ENCODE data around the gene TRIO. TPM values are rescaled to one million over a fixed set of nuclear protein-coding genes. Genes with fewer than 3 reads are reported as not detected.

The TRIO gene
- total RNA-seq, 2 experiments from 2014 or later: 6.0 to 6.6 TPM

DNA sequence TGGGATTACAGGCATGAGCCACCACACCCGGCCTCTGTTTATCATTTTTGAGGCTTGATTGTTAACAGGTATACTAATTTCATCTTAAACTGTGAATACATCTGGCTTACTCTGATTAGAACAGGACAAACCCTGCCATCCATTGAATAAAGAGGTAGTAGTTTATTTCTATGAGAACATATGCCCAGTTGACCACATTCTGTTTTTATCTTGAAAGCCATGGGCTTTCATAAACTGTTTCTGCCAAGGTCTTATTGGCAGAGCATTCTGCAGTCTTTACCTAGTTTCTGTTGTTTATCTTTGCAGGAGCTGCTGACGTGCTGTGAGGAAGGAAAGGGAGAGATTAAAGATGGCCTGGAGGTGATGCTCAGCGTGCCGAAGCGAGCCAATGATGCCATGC, 253.6 kb downstream of the TRIO start:
- DNase-seq: no peak
- H3K27ac Mint-ChIP-seq: no peak overlapping the region
- POLR2A ChIA-PET: no interaction called here
- CTCF ChIA-PET: interaction anchor here (0.6 to 4.0 kb wide), 5 partner anchors 10 to 251 kb away, joined by 3 to 26 read pairs (median 3); no protein-coding TSS in a partner anchor
- H3K4me3 Mint-ChIP-seq: no peak overlapping the region
- no peaks in the 10 kb centered on the region for H3K9me3 Mint-ChIP-seq
- peaks cover 12% of the 10 kb centered on the region for H3K4me1 Mint-ChIP-seq (ENCODE audit: low read depth)
- intact Hi-C loops (cut with micrococcal nuclease): no loop called here
- H3K36me3 Mint-ChIP-seq: no peaks in the 10 kb centered on the region
- no peaks in the 10 kb centered on the region for H3K27me3 Mint-ChIP-seq

DNA sequence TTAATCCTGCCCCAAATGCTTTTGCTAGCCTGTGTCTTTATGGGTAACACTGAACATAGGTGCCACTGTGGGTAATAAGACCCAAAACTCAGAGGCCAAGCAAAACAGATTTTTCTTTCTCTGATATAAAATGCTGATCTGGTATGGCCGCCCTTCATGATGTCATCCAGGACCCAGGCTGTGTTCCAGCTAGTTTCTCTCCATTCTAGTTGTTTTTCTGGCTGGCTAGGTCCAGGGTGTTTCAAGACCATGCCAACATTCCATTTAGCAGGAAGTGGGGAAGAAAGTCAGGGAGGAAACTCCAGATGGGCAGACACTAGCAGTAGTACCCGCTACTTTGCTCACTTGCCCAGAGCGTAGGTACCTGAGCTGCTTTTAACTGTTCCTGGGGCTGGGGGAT, 254.6 kb downstream of the TRIO start:
- H3K36me3 Mint-ChIP-seq: no peaks in the 10 kb centered on the region
- H3K27ac Mint-ChIP-seq: no peak overlapping the region
- intact Hi-C loops (cut with micrococcal nuclease): loop anchor here (2.0 kb wide), 2 partner anchors 45 to 185 kb away; no protein-coding TSS in a partner anchor
- no peak for DNase-seq
- peaks cover 13% of the 10 kb centered on the region for H3K4me1 Mint-ChIP-seq (ENCODE audit: low read depth)
- H3K4me3 Mint-ChIP-seq: no peak overlapping the region
- ChIA-PET POLR2A (no interaction called here), CTCF (interaction anchor here (0.8 to 1.5 kb wide), 5 partner anchors 11 to 251 kb away, joined by 3 to 16 read pairs (median 3); no protein-coding TSS in a partner anchor)
- H3K9me3 Mint-ChIP-seq: peaks cover 2% of the 10 kb centered on the region
- H3K27me3 Mint-ChIP-seq: no peaks in the 10 kb centered on the region

DNA sequence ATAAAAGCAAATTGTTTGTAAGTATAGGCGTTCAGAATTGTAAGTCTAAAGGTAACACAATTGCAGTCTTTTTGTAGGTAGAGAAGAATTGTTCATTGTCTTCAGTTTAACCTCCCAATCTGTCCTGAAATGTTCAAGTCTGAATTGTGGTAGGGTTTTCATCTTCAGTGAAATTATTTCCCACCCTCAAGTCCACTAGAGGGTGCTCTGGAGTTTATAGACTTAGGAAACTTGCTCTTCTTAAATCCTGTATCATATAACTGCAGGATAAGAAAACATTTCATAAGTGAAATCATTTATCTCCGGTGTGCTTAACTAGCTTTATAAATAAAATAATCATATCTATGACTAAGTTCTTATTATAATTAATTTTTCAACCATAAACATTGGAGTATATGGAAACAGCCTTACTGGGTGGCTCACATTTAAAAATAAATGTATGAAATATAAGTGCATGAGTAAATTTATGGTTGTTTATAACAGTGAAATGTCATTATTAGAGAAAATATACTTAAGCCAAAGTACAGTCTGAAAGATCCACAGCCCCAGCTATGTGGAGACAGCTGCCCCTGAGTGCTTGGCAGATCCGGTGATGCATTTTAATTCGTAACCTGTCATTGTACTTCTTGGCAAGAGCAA, 256.0 kb downstream of the TRIO start:
- Mint-ChIP-seq H3K9me3 (peaks cover 3% of the 10 kb centered on the region), H3K27ac (no peak overlapping the region), H3K4me1 (ENCODE audit: low read depth) (peaks cover 13% of the 10 kb centered on the region), H3K27me3 (no peaks in the 10 kb centered on the region), H3K36me3 (no peaks in the 10 kb centered on the region), H3K4me3 (no peak overlapping the region)
- no peak for DNase-seq
- intact Hi-C loops (cut with micrococcal nuclease): loop anchor here (1.0 to 2.0 kb wide), 3 partner anchors 46 to 249 kb away; no protein-coding TSS in a partner anchor
- ChIA-PET CTCF (interaction anchor here (0.6 to 3.8 kb wide), 16 partner anchors 9 to 249 kb away, joined by 3 to 80 read pairs (median 4); no protein-coding TSS in a partner anchor), POLR2A (interaction anchor here (1.4 kb wide), 1 partner anchor 249 kb away, joined by 3 read pairs; no protein-coding TSS in a partner anchor)

DNA sequence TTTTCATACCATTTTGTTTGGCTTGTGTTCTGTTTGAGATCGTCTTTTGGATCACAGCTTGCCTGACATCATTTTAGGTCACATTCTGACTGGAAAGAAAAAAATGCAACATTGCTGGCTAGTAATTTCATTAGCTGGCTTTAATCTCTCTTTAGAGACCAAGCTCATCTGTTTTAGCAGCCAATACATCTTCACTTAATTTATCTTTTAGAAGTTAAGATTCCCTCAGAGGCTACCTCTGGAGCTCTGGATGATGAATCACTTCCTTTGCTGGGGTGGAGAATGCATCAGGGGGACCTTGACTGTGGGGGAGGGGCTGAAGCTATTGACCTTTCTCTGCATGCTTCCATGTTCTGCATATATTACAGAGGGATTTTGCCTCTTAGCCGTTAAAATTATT, 256.9 kb downstream of the TRIO start:
- Mint-ChIP-seq H3K27ac (no peak overlapping the region), H3K9me3 (peaks cover 3% of the 10 kb centered on the region), H3K27me3 (no peaks in the 10 kb centered on the region), H3K4me1 (ENCODE audit: low read depth) (peaks cover 13% of the 10 kb centered on the region), H3K4me3 (no peak overlapping the region), H3K36me3 (no peaks in the 10 kb centered on the region)
- POLR2A ChIA-PET: interaction anchor here (1.4 kb wide), 1 partner anchor 248 kb away, joined by 3 read pairs; no protein-coding TSS in a partner anchor
- intact Hi-C loops (cut with micrococcal nuclease): no loop called here
- no peak for DNase-seq
- CTCF ChIA-PET: interaction anchor here (0.6 to 3.8 kb wide), 17 partner anchors 10 to 248 kb away, joined by 3 to 80 read pairs (median 4); no protein-coding TSS in a partner anchor

DNA sequence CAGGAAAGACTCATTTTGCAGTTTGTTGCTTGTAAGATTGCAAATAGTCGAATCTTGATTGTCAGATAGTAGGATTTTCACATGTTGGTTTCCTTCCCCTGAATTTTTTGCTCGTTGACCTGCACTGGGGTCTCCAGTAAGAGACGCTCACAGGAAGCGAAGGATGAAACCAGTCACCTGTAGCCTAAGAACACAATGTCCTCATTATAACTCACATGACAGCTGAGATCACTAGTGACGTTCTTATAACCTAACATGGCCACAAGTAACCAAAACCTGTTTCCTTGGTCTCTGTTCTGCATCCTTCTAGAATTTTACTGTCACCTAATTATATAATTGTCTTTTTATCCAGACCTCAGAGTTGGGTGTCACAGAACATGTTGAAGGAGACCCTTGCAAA, 257.5 kb downstream of the TRIO start:
- H3K27ac Mint-ChIP-seq: no peak overlapping the region
- no peak overlapping the region for H3K4me3 Mint-ChIP-seq
- no peaks in the 10 kb centered on the region for H3K36me3 Mint-ChIP-seq
- peaks cover 3% of the 10 kb centered on the region for H3K9me3 Mint-ChIP-seq
- peaks cover 13% of the 10 kb centered on the region for H3K4me1 Mint-ChIP-seq (ENCODE audit: low read depth)
- H3K27me3 Mint-ChIP-seq: peaks cover 2% of the 10 kb centered on the region
- POLR2A ChIA-PET: no interaction called here
- intact Hi-C loops (cut with micrococcal nuclease): no loop called here
- CTCF ChIA-PET: interaction anchor here (0.6 to 3.8 kb wide), 16 partner anchors 11 to 248 kb away, joined by 3 to 80 read pairs (median 4); no protein-coding TSS in a partner anchor
- no peak for DNase-seq

DNA sequence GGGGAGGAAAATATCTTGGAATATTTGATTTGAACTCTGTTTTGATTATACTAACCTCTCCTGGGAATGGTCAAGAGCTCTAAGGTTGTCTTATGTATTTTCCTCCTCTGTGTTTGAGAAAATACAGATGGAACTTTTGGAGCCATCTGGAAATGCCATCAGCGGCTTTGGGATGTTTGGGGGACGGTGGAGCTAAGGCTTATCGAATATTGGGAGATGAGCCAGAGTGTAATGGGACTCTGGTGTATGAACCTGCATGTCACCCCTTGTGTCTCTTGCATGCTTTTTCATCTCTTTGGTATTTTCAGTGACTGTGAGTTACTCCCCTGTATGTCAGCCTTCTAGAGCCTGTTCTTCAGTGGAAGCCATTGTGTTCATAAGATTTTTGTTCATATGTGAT, 258.5 kb downstream of the TRIO start:
- intact Hi-C loops (cut with micrococcal nuclease): no loop called here
- Mint-ChIP-seq H3K27ac (no peak overlapping the region), H3K36me3 (no peaks in the 10 kb centered on the region), H3K9me3 (peaks cover 3% of the 10 kb centered on the region), H3K27me3 (peaks cover 2% of the 10 kb centered on the region), H3K4me3 (no peak overlapping the region), H3K4me1 (ENCODE audit: low read depth) (peaks cover 13% of the 10 kb centered on the region)
- DNase-seq: no peak
- ChIA-PET POLR2A (no interaction called here), CTCF (interaction anchor here (0.6 to 3.8 kb wide), 3 partner anchors 14 to 1018 kb away, joined by 3 to 80 read pairs (median 3); no protein-coding TSS in a partner anchor)

DNA sequence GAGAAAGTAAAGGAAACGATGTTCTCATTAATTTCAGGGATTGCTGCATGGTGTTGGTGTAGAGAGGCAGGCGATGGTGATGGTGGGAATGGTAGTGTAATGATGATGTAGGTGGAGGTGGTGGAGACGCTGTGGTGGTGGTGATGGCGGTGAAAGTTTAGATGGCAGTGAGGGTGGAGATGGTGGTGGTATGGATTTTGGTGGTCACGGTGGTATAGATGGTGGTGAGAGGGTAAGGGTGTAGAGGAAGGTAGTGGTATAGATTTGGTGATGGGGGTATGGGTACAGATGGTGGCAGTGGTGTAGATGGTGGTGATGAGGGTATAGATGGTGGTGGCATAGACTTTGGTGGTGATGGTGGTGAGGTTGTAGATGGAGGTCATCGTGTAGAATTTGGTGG, 259.3 kb downstream of the TRIO start:
- CTCF ChIA-PET: interaction anchor here (1.6 to 3.8 kb wide), 2 partner anchors 15 to 246 kb away, joined by 3 to 80 read pairs; no protein-coding TSS in a partner anchor
- H3K27ac Mint-ChIP-seq: no peak overlapping the region
- peaks cover 13% of the 10 kb centered on the region for H3K4me1 Mint-ChIP-seq (ENCODE audit: low read depth)
- H3K36me3 Mint-ChIP-seq: no peaks in the 10 kb centered on the region
- peaks cover 2% of the 10 kb centered on the region for H3K27me3 Mint-ChIP-seq
- intact Hi-C loops (cut with micrococcal nuclease): no loop called here
- POLR2A ChIA-PET: no interaction called here
- no peak for DNase-seq
- peaks cover 3% of the 10 kb centered on the region for H3K9me3 Mint-ChIP-seq
- H3K4me3 Mint-ChIP-seq: no peak overlapping the region

DNA sequence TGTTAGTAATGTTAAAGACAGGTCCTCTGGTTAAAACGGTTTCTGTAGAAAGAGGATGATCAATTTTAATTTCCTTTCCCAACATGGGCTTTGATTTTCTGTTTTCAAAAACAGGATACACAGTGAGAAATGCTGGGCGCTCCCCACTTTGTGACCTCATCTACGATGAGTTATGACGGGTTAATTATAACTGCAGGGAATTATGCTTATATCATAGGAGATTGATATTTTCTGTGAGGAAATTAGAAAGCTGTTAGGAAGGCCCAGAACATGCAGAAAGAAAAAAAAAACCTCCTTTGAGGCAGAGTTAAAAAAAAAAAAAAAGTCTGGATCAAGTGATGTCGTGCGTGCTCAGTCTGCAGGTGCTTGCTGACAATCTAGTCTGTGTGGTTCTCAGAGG, 261.6 kb downstream of the TRIO start:
- DNase-seq: no peak
- ChIA-PET POLR2A (no interaction called here), CTCF (interaction anchor here (0.8 kb wide), 1 partner anchor 244 kb away, joined by 4 read pairs; no protein-coding TSS in a partner anchor)
- peaks cover 3% of the 10 kb centered on the region for H3K9me3 Mint-ChIP-seq
- intact Hi-C loops (cut with micrococcal nuclease): no loop called here
- H3K4me1 Mint-ChIP-seq (ENCODE audit: low read depth): peaks cover 13% of the 10 kb centered on the region
- no peak overlapping the region for H3K27ac Mint-ChIP-seq
- H3K4me3 Mint-ChIP-seq: no peak overlapping the region
- peaks cover 2% of the 10 kb centered on the region for H3K27me3 Mint-ChIP-seq
- no peaks in the 10 kb centered on the region for H3K36me3 Mint-ChIP-seq

DNA sequence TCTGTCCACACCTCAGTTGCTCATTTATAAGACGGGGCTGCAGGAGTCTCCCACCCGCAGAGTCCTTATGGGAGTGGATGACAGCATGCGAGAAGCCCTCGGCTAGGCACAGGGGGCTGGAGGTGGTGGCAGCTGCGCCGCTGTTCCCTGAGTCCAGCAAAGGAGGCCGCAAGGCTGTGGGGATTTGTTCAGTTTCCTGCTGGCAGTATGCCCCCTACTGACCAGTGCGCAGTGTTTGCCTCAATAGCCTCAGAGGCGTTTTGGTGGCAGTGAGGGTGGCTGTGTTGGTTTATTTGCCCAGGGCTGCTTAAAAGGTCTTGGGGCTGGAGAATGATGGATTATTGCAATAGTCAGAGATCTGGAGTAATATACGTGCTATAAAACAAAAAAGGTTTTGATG, 262.1 kb downstream of the TRIO start:
- H3K27me3 Mint-ChIP-seq: peaks cover 2% of the 10 kb centered on the region
- H3K27ac Mint-ChIP-seq: no peak overlapping the region
- DNase-seq: no peak
- CTCF ChIA-PET: interaction anchor here (0.8 kb wide), 1 partner anchor 243 kb away, joined by 4 read pairs; no protein-coding TSS in a partner anchor
- no peak overlapping the region for H3K4me3 Mint-ChIP-seq
- POLR2A ChIA-PET: no interaction called here
- no peaks in the 10 kb centered on the region for H3K36me3 Mint-ChIP-seq
- H3K9me3 Mint-ChIP-seq: peaks cover 3% of the 10 kb centered on the region
- intact Hi-C loops (cut with micrococcal nuclease): no loop called here
- peaks cover 8% of the 10 kb centered on the region for H3K4me1 Mint-ChIP-seq (ENCODE audit: low read depth)

DNA sequence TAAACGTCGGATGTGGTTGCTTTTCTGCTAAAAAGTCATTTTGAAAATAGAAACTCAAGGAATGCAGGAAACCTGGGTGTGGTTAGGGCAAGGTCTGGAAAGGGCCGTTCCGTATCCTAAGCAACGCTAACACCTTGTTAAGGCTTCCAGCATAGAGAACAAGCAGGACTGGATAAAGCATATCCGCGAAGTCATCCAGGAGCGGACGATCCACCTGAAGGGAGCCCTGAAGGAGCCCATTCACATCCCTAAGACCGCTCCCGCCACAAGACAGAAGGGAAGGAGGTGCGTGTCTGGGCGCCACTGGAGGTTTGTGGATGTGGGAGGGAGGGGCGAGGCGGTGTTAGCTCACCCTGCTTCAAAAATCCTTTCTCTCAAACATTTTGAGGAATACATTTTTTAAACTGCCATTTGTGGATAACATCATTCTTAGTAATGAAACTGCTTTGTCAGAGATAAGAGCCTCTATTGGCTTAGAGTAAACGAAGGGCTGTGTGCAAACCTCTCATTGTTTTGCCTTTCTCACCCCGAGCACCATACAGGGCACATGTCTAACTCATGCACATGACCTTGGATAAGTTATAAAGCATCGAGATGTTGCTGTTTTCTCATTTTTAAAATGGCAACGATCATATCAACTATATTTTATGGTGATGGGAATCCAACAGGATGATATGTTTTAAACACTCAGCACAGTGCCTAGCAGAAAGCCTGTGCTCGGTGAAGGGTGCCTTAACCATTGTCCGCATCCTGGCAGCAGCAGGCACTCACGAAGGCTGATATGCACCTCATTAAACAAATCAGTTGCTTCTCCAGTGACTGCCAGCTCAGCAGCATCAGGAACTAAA, 262.8 kb downstream of the TRIO start:
- H3K4me3 Mint-ChIP-seq: no peak overlapping the region
- H3K36me3 Mint-ChIP-seq: no peaks in the 10 kb centered on the region
- H3K27me3 Mint-ChIP-seq: peaks cover 2% of the 10 kb centered on the region
- H3K4me1 Mint-ChIP-seq (ENCODE audit: low read depth): peaks cover 7% of the 10 kb centered on the region
- peaks cover 3% of the 10 kb centered on the region for H3K9me3 Mint-ChIP-seq
- no peak overlapping the region for H3K27ac Mint-ChIP-seq
- intact Hi-C loops (cut with micrococcal nuclease): no loop called here
- ChIA-PET CTCF (no interaction called here), POLR2A (no interaction called here)
- DNase-seq: no peak

DNA sequence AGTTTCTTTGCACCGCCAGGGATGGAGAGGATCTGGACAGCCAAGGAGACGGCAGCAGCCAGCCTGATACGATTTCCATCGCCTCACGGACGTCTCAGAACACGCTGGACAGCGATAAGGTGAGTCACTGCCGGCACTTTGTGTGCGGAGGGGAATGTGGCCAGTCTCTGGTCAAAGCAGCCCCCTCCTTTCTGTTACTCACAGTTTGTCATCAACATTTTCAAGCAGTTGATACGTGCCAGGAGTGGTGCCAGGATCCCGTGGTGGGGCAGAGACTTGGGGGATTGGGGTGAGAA, 263.4 kb downstream of the TRIO start:
- no peak for DNase-seq
- intact Hi-C loops (cut with micrococcal nuclease): no loop called here
- peaks cover 3% of the 10 kb centered on the region for H3K9me3 Mint-ChIP-seq
- peaks cover 3% of the 10 kb centered on the region for H3K4me1 Mint-ChIP-seq (ENCODE audit: low read depth)
- peaks cover 2% of the 10 kb centered on the region for H3K27me3 Mint-ChIP-seq
- ChIA-PET POLR2A (no interaction called here), CTCF (no interaction called here)
- no peaks in the 10 kb centered on the region for H3K36me3 Mint-ChIP-seq
- no peak overlapping the region for H3K4me3 Mint-ChIP-seq
- H3K27ac Mint-ChIP-seq: no peak overlapping the region

DNA sequence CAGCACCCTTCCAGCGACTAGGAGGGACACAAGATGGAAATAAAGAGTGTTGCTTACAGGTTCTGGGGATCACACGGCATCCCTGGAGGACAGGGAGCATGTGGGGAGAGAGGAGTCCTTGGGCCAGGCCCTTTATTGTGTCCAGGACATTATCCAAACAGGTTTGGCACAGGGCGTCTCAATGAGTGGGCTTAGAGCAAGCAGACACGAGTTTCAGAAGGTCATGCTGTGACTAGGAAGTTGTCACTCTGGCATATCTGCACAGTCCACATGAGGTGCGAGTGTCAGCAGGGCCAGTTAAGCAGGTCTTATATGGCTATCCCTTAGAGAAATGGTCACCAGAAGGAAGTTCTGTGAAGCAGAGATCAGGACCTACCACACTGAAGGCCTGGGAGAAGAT, 263.9 kb downstream of the TRIO start:
- no peak for DNase-seq
- peaks cover 2% of the 10 kb centered on the region for H3K27me3 Mint-ChIP-seq
- POLR2A ChIA-PET: no interaction called here
- no peak overlapping the region for H3K4me3 Mint-ChIP-seq
- CTCF ChIA-PET: interaction anchor here (2.1 kb wide), 1 partner anchor 242 kb away, joined by 6 read pairs; no protein-coding TSS in a partner anchor
- no peaks in the 10 kb centered on the region for H3K4me1 Mint-ChIP-seq (ENCODE audit: low read depth)
- H3K9me3 Mint-ChIP-seq: peaks cover 3% of the 10 kb centered on the region
- intact Hi-C loops (cut with micrococcal nuclease): no loop called here
- H3K36me3 Mint-ChIP-seq: no peaks in the 10 kb centered on the region
- H3K27ac Mint-ChIP-seq: no peak overlapping the region

Measured in activated CD4-positive, alpha-beta memory T cell treated with anti-CD3 and anti-CD28 coated beads for 36 hours (primary cell).